Right cardiac atrium (tissue), 5 donors: ENCODE data around the gene AIPL1. TPM values are rescaled to one million over a fixed set of nuclear protein-coding genes. Genes with fewer than 3 reads are reported as not detected.

ENCODE experiments used
- ATAC-seq, 2 donors: fragments of 200-7000 bp; cut with Tn5 transposase; one replicate each; pipeline versions ENCODE4 v1.8.0 to v1.9.1; 2020; ENCODE audit warnings: moderate library complexity in 2 of 2, mild to moderate bottlenecking in 1 of 2
- DNase-seq, 3 donors: peaks; one replicate each; pipeline ENCODE4 v3.0.0-alpha.2; 2020
- H3K27ac ChIP-seq: one replicate; pipeline ENCODE4 v1.5.1; 2013; ENCODE audit warnings: mild to moderate bottlenecking, low read length, control low read depth, moderate library complexity
- H3K27me3 ChIP-seq: one replicate; pipeline ENCODE4 v1.6.1; 2013; ENCODE audit not compliant: control insufficient read depth, insufficient read depth
- H3K4me1 ChIP-seq: one replicate; pipeline ENCODE4 v1.6.1; 2013; ENCODE audit warnings: low read length; ENCODE audit not compliant: control insufficient read depth, insufficient read depth
- H3K4me3 ChIP-seq: one replicate; pipeline ENCODE4 v1.5.1; 2013; ENCODE audit warnings: low read length, control low read depth
- H3K9me3 ChIP-seq: one replicate; pipeline ENCODE4 v1.6.1; 2013; ENCODE audit warnings: low read length; ENCODE audit not compliant: control insufficient read depth
- WGBS: extraction: QIAGEN DNeasy Blood & Tissue Kit; methylation state at CpG from one replicate; pipeline ENCODE4 v1.1.7; 2013; 5-methylcytosine and 5-hydroxymethylcytosine counted together
- intact Hi-C, 4 donors: fragments of 100-400 bp; cut with DNase I; formaldehyde crosslinking; loops; one replicate each; pipeline versions ENCODE4 v1.11.0 to v1.14.0; 2022 to 2023
- polyA plus RNA-seq: library from polyadenylated mRNA; stranded (reverse); fragments of 200-250 nt; gene quantifications from one replicate; pipeline ENCODE4 v1.2.3, GENCODE V29; 2013
- total RNA-seq, 4 donors: library from RNA; stranded (reverse); fragmentation: NEBNext Ultra II Directional; extraction: Animal tissue kit (Norgen Biotek cat#: 25700); gene quantifications; one replicate each; pipeline ENCODE4 v1.2.1, GENCODE V29; 2021
- donor health status: healthy with polysubstance abuse.
- donor health status: DM: no; HTN: yes; CAD: no.
- donor health status: DM: no; HTN: no; CAD: no.
- donor health status: DM: no; HTN: yes; CAD: no; lungs with severe emphysema.
- donor health status: DM: yes; HTN: yes; CAD: no.

AIPL1 gene
- total and polyA plus RNA-seq, 5 donors: not detected

- WGBS: 74% methylated on average over 14 of the region's 14 CpGs
Observed at GRCh38 chr17:6456914-6457687, 22.2 kb upstream of the AIPL1 start.

DNA sequence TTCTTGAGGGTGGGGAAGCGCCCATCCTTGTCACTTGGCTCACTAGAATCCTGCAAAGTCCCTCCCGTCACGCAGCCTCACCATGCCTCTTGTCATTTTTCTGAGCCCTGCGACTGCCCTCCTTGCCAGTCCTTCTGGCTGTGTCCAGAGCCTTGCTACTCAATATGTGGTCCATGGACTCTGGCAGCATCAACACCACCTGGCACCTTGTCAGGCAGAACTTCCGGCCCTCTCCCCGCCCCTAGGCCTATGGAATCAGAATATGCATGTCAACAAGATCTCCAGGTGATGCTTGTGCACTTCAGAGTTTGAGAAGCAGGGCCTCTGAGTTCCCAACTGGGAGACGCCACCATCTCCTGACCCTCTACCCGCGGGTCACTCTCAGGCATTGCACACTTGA is 21.4 kb upstream of the AIPL1 start:
- DNase-seq: no peak
- WGBS: 91% methylated on average over 9 of the region's 9 CpGs
- intact Hi-C loops: no loop called here

More at GRCh38 chr17:6456914-6457687, 22.2 kb upstream of the AIPL1 start:
- no peak overlapping the region for H3K27ac ChIP-seq
- no peak overlapping the region for H3K4me3 ChIP-seq
- no peaks in the 10 kb centered on the region for H3K4me1 ChIP-seq
- no peaks in the 10 kb centered on the region for H3K9me3 ChIP-seq
- DNase-seq: peak in 1 of 3 donors; percentile 52
- peak; percentile 11 to 49 for ATAC-seq
- no peaks in the 10 kb centered on the region for H3K27me3 ChIP-seq
- intact Hi-C loops: no loop called here

GRCh38 chr17:6455321-6455705 is 20.4 kb upstream of the AIPL1 start:
- H3K9me3 ChIP-seq: no peaks in the 10 kb centered on the region
- H3K27ac ChIP-seq: no peak overlapping the region
- no peaks in the 10 kb centered on the region for H3K27me3 ChIP-seq
- ATAC-seq (peak in 1 of 2 donors; percentile 34), DNase-seq (peak in 1 of 3 donors; percentile 71)
- H3K4me3 ChIP-seq: peak overlapping the region; percentile 4
- no peaks in the 10 kb centered on the region for H3K4me1 ChIP-seq
- intact Hi-C loops: no loop called here
- WGBS: under 1% methylated on average over 35 of the region's 35 CpGs

More for the DNA sequence above, 21.4 kb upstream of the AIPL1 start:
- no peak overlapping the region for H3K4me3 ChIP-seq
- H3K4me1 ChIP-seq: no peaks in the 10 kb centered on the region
- no peak overlapping the region for H3K27ac ChIP-seq
- ATAC-seq: no peak
- no peaks in the 10 kb centered on the region for H3K9me3 ChIP-seq
- H3K27me3 ChIP-seq: no peaks in the 10 kb centered on the region

DNA sequence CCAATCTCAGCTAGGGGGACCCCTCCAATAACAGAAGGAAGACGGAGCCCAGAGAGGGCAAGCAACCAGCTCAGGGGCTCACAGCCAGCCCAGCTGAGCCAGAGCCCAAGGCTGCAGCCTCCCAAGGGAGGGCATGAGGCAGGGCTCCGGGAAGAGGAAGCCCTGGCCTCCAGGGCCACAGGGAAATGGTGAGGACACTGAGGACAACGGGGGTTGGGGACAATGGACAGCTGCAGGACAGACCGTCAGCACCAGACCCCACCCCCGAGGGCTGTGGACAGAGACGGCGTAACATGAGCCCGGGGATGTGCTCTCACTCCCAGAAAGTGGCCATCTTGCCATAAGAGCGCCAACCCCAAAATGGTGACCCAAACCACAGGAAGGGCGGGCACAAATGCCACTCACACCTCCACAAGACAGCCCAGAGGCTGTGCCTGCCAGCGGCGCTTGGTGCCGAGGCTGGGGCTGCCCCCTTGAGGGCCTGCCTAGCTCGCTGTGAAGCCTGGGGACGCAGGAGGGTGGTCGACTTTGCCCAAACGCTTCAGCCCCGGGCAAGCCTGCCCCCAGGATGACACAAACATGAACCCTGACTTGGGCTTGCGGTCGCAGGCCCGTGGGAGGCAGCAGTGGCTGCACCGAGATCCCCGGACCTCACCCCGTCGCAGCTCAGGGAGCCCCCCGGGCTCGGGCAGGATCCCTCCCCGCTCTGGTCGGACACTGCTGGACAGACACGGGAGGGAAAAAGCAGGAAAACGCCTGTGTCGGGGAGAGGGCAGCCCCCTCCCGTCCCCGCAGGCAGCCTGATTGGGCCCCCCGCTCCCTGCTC is 19.8 kb upstream of the AIPL1 start:
- Histone ChIP-seq H3K4me3 (no peak overlapping the region), H3K27ac (no peak overlapping the region), H3K9me3 (no peaks in the 10 kb centered on the region), H3K4me1 (no peaks in the 10 kb centered on the region), H3K27me3 (no peaks in the 10 kb centered on the region)
- ATAC-seq: no peak
- WGBS: 28% methylated on average over 35 of the region's 35 CpGs
- no peak for DNase-seq
- intact Hi-C loops: no loop called here

- H3K27me3 ChIP-seq: no peaks in the 10 kb centered on the region
- H3K9me3 ChIP-seq: no peaks in the 10 kb centered on the region
- ATAC-seq (no peak), DNase-seq (no peak)
- H3K27ac ChIP-seq: no peak overlapping the region
- H3K4me3 ChIP-seq: no peak overlapping the region
- no peaks in the 10 kb centered on the region for H3K4me1 ChIP-seq
- intact Hi-C loops: no loop called here
- 73% methylated on average over 14 of the region's 14 CpGs for WGBS
Observed at GRCh38 chr17:6453279-6454024, 18.5 kb upstream of the AIPL1 start.

GRCh38 chr17:6452471-6453266 is 17.7 kb upstream of the AIPL1 start:
- no peak for DNase-seq
- no peak for ATAC-seq
- intact Hi-C loops: no loop called here

DNA sequence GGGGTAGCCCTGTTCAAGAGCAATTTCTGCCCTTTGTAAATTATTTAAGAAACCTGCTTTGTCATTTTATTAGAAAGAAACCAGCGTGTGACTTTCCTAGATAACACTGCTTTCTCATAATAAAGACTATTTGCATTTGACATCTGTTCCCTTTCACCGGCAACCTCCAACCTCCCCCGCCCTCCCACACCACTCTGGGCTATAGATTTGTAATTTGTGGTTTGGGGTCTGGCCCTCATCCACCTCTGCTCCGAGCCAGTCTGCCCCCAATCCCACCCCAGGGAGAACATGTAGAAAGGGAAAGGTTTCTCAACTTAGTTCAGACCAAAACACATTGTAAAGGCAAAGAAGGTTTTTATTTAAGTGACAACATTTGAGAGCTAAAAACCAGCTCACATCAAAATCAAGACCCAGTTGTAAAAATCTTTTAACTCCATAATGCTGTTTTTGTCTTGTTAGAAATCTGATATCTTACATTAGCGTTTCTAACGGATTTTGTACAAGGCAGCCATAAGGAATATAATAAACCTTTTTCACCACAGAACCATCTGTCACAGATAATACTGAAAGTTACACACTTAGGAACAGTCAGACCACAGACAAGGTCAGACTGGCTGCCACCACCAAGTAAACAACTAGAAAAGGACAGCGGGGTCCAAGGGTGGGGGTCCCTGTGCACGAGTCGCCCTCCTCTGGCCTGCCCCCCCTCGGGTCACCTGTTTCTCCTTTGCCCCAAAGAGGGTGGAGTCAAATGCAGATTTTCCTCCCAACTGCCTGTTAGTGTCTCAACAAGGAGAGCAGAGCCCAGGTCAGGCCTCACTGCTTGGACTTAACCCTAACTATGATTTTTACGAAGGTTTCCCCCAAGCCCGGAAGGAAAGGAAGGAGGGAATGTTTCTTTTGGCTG is 16.3 kb upstream of the AIPL1 start:
- H3K4me1 ChIP-seq: no peaks in the 10 kb centered on the region
- no peak overlapping the region for H3K4me3 ChIP-seq
- 50% methylated on average over 12 of the region's 12 CpGs for WGBS
- intact Hi-C loops: no loop called here
- ATAC-seq (no peak), DNase-seq (no peak)
- no peaks in the 10 kb centered on the region for H3K9me3 ChIP-seq
- no peaks in the 10 kb centered on the region for H3K27me3 ChIP-seq
- no peak overlapping the region for H3K27ac ChIP-seq

More at GRCh38 chr17:6452471-6453266, 17.7 kb upstream of the AIPL1 start:
- whole genome bisulfite sequencing: 87% methylated on average over 10 of the region's 10 CpGs
- Histone ChIP-seq H3K4me1 (no peaks in the 10 kb centered on the region), H3K4me3 (no peak overlapping the region), H3K27me3 (no peaks in the 10 kb centered on the region), H3K27ac (no peak overlapping the region), H3K9me3 (no peaks in the 10 kb centered on the region)

GRCh38 chr17:6449307-6449706 is 14.4 kb upstream of the AIPL1 start:
- WGBS: 97% methylated on average over 6 of the region's 6 CpGs
- no peak overlapping the region for H3K4me3 ChIP-seq
- DNase-seq (no peak), ATAC-seq (no peak)
- no peak overlapping the region for H3K27ac ChIP-seq
- H3K4me1 ChIP-seq: no peaks in the 10 kb centered on the region
- H3K9me3 ChIP-seq: no peaks in the 10 kb centered on the region
- intact Hi-C loops: no loop called here
- no peaks in the 10 kb centered on the region for H3K27me3 ChIP-seq

DNA sequence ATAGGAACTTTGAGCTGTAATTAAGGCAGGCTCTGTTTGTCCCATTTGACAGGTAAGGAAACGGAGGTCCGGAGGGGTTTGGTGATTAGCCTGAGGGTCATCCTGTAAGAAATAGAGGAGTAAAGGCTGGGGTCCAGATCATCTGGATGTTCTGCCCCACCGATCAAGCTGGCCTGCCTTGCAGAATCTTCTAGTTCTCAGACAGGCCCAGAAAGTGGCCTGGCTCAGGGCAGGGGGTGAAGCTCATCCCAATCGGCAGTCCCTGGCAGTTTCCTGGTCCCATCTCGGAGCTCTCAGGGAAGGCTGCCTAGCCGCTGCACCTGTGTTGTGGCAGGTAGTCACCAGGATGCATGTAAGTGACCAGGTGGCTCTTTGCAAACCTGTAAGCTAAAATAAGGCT is 13.6 kb upstream of the AIPL1 start:
- Histone ChIP-seq H3K27ac (no peak overlapping the region), H3K4me1 (no peaks in the 10 kb centered on the region), H3K27me3 (no peaks in the 10 kb centered on the region), H3K4me3 (no peak overlapping the region), H3K9me3 (no peaks in the 10 kb centered on the region)
- DNase-seq: no peak
- intact Hi-C loops: no loop called here
- 95% methylated on average over 6 of the region's 6 CpGs for WGBS
- no peak for ATAC-seq
